ENCODE results near the gene WEE1. TPM values are rescaled to one million over a fixed set of nuclear protein-coding genes. Genes with fewer than 3 reads are reported as not detected.
A peak's percentile ranks its signal among the peaks of the same experiment; 100 is the strongest.

The WEE1 gene
- total and polyA plus RNA-seq, 10 donors = 6.3 to 30.6 (median 14.4) TPM

DNA sequence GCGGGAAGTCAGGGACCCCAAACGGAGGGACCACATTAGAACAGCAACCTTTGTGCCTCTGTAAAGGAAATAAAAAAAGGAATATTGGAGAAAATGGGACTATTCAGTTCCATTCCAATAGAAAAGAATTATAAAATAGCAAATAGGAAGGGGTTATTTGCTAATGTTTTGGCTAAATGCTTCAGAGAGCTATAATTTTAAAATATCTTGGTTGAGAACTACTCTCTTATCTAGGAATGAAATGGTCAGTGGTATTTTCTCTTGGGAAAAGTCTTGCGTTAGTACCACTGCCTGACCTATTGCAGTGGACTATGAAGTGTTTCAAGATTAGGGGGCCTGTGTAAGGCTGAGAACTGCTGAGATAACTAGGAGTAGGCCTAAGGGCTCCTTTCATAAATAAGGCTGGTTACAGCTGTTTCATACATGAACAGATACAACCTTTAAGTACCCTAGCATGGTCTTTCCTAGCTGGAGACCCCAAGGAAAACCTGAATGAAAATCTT lies 6.9 kb upstream of the WEE1 start:
- peaks cover 0 to 36% (median 22%) of the 10 kb centered on the region in 6 donors for H3K4me1 ChIP-seq
- H3K27me3 ChIP-seq (replicated peaks in 1 of 7) = no peaks in the 10 kb centered on the region
- TF ChIP-seq, protein P1, sequence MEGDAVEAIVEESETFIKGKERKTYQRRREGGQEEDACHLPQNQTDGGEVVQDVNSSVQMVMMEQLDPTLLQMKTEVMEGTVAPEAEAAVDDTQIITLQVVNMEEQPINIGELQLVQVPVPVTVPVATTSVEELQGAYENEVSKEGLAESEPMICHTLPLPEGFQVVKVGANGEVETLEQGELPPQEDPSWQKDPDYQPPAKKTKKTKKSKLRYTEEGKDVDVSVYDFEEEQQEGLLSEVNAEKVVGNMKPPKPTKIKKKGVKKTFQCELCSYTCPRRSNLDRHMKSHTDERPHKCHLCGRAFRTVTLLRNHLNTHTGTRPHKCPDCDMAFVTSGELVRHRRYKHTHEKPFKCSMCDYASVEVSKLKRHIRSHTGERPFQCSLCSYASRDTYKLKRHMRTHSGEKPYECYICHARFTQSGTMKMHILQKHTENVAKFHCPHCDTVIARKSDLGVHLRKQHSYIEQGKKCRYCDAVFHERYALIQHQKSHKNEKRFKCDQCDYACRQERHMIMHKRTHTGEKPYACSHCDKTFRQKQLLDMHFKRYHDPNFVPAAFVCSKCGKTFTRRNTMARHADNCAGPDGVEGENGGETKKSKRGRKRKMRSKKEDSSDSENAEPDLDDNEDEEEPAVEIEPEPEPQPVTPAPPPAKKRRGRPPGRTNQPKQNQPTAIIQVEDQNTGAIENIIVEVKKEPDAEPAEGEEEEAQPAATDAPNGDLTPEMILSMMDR (IDR thresholded peaks at IDR 0.05 in 8 of 11, conservative IDR thresholded peaks at IDR 0.05 in 3 of 11) = no peak
- TF ChIP-seq POLR2A (IDR thresholded peaks at IDR 0.05) = no peak
- no peak for TF ChIP-seq POLR2AphosphoS5 (IDR thresholded peaks at IDR 0.05)
- H3K9me3 ChIP-seq = peaks cover 0 to 5% (median 4%) of the 10 kb centered on the region in 8 donors
- H3K27ac ChIP-seq = no peak overlapping the region
- intact Hi-C loops (cut with DNase I; ENCODE audit: low total_unique reads) = no loop called here
- 89 to 97% (median 93%) methylated on average over 3 of the region's 3 CpGs for WGBS, 5 donors
- no peaks in the 10 kb centered on the region for H3K36me3 ChIP-seq
- no peak for DNase-seq
- H3K4me3 ChIP-seq = no peak overlapping the region

DNA sequence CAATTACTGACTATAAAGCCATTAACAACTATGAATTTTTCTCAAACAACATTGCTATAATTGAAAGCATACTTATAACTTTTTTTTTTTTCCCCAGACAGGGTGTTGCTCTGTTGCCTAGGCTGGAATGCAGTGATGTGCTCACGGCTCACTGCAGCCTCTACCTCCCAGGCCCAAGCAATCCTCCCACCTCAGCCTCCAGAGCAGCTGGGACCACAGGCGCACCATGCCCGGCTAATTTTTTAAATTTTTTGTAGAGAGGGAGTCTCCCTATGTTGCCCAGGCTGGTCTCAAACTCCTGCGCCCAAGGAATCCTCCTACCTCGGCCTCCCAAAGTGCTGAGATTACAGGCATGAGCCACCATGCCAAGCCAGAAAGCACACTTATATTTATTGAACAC lies 6.1 kb upstream of the WEE1 start:
- DNase-seq = no peak
- H3K4me1 ChIP-seq = peaks cover 0 to 44% (median 28%) of the 10 kb centered on the region in 6 donors
- H3K4me3 ChIP-seq = no peak overlapping the region
- H3K36me3 ChIP-seq = no peaks in the 10 kb centered on the region
- H3K27me3 ChIP-seq (replicated peaks in 1 of 7) = no peaks in the 10 kb centered on the region
- TF ChIP-seq, protein P1 (IDR thresholded peaks at IDR 0.05 in 8 of 11, conservative IDR thresholded peaks at IDR 0.05 in 3 of 11) = no peak
- TF ChIP-seq POLR2AphosphoS5 (IDR thresholded peaks at IDR 0.05) (no peak), POLR2A (IDR thresholded peaks at IDR 0.05) (no peak)
- intact Hi-C loops (cut with DNase I; ENCODE audit: low total_unique reads) = no loop called here
- no peaks in the 10 kb centered on the region for H3K9me3 ChIP-seq
- 96 to 99% (median 97%) methylated on average over 5 of the region's 5 CpGs for WGBS, 5 donors
- H3K27ac ChIP-seq = no peak overlapping the region

DNA sequence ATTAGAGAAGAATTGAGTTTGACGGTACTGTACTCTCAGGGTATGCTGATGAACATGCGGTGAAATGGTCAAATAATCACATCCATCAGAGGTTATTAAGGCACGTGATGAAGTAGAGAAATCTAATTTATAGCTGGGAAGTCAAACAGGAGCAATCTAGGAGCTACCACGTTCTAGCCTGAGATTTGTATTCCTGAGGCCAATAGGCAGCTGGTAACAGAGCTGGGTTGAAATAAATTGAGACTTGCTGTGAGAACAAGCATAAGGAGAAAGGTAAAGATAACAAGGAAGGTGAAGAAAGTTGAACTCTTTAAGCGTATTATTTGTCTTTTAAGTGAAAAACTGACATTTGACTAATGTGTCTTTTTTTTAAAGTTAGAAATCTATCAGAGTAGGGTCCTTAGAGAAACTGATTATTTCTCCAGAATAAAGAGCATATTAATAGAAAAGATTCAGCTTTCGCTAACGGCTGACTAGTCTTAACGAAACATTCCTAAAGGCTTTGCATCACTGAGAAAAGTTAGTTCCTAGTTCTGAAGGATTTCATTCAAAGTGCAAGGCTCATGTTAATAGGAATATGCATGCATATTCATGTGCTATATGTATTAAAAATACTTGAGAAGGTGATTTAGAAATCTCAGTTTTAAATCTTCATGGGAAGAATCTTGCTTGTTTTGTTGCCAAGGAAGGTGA lies 5.2 kb upstream of the WEE1 start:
- 79 to 89% (median 86%) methylated on average over 8 of the region's 8 CpGs for WGBS, 5 donors
- intact Hi-C loops (cut with DNase I; ENCODE audit: low total_unique reads) = no loop called here
- DNase-seq = no peak
- Histone ChIP-seq H3K4me1 (peaks cover 0 to 52% (median 30%) of the 10 kb centered on the region in 6 donors), H3K27ac (peak overlapping the region in 4 of 8 donors; percentile 76 to 83 (median 80)), H3K36me3 (no peaks in the 10 kb centered on the region), H3K9me3 (no peaks in the 10 kb centered on the region), H3K27me3 (replicated peaks in 1 of 7) (no peaks in the 10 kb centered on the region), H3K4me3 (no peak overlapping the region)
- TF ChIP-seq, protein P1 (IDR thresholded peaks at IDR 0.05 in 8 of 11, conservative IDR thresholded peaks at IDR 0.05 in 3 of 11) = no peak
- TF ChIP-seq POLR2AphosphoS5 (IDR thresholded peaks at IDR 0.05) (no peak), POLR2A (IDR thresholded peaks at IDR 0.05) (no peak)

DNA sequence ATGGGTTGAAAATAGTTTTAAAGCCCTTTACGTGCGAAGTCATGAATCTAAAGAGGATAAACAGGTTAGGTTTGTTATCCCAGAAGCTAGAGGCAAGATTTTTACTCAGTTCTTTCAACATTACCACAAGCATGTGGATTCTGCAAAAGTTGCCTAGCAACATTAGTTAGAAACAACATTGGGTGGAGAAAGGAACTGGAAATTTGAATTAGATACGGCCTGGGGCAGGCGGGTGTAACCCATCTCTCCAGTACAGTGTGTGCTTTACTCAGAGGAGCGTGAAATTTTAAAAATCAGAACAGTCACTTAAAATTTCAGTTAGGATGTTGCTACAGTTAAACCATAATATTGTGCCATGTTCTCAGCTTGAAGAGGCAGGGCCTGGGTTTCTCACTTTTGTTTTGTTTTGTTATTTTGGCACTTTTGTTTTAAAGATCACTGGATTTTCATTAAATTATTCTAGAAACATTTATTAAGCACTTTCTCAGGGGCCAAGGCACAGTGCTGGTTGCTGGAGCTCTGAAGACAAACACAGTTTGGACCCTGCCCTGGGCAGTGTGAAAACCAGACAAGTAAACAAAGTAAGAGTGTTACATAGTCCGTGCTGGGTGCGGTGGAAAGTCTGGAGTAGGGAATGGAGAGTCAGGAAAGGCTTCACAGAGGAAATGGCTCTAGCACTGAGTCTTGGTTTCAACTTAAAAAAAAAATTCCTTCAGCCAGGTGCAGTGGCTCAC lies 4.4 kb upstream of the WEE1 start:
- H3K4me3 ChIP-seq = no peak overlapping the region
- no peaks in the 10 kb centered on the region for H3K36me3 ChIP-seq
- H3K9me3 ChIP-seq = no peaks in the 10 kb centered on the region
- intact Hi-C loops (cut with DNase I; ENCODE audit: low total_unique reads) = no loop called here
- no peaks in the 10 kb centered on the region for H3K27me3 ChIP-seq (replicated peaks in 1 of 7)
- DNase-seq = no peak
- peak overlapping the region in 5 of 8 donors; percentile 71 to 83 (median 78) for H3K27ac ChIP-seq
- H3K4me1 ChIP-seq = peaks cover 0 to 52% (median 30%) of the 10 kb centered on the region in 6 donors
- 54 to 60% (median 56%) methylated on average over 7 of the region's 7 CpGs for WGBS, 5 donors
- TF ChIP-seq, protein P1 (IDR thresholded peaks at IDR 0.05 in 8 of 11, conservative IDR thresholded peaks at IDR 0.05 in 3 of 11) = no peak
- peak in 1 of 3 donors; percentile 63 for TF ChIP-seq POLR2AphosphoS5 (IDR thresholded peaks at IDR 0.05)

Data from spleen (tissue), 11 donors.